Stimulated activated CD8-positive, alpha-beta memory T cell treated with anti-CD3 and anti-CD28 coated beads, Interleukin-15, amount 100 ng/mL, for 24 hours (primary cell): ENCODE results near the gene DNAAF5.

Experiments used
- DNase-seq: peaks from one replicate; pipeline ENCODE4 v3.0.0-alpha.2; 2020; ENCODE audit warnings: low read depth

DNAAF5 gene

DNA sequence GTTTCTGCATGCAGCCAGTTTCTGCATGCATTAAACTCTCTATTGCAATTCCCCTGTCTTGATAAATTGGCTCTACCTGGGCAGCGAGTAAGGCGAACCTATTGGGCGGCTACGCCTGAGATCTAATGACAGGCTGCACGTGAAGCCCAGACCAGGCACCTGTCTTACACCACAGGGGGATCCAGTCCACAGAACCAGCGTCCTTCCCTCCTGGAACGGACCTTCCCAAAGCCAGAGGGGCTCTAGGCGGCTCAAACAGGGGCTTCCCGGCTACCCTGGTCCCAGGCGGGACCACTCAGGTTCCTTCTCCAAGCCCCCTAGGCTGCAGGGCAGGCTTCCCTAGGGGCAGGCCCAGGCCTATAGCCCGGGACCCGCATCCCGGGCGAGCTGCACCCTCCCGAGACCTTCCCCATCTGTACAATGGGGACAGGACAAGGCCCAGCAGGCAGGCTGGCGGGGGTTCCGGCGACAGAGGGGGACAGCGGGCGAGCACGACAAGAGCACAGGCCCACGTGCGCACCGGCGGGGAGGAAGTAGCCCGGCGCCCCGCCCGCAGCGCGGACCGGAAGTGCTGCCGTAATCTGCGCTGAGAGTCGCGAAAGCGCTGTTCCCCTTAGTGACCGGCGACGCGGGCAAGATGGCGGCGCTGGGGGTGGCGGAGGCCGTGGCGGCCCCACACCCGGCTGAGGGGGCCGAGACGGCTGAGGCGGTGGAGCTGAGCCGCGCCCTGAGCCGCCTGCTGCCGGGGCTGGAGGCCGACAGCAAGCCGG is at the start of gene DNAAF5:
Gene DNAAF5, plus strand, starts transcription at position 616 of the 770 bp plus-strand sequence. Its CDS starts 22 bp downstream, at position 638.
- DNase-seq, result peak; percentile 77

DNA sequence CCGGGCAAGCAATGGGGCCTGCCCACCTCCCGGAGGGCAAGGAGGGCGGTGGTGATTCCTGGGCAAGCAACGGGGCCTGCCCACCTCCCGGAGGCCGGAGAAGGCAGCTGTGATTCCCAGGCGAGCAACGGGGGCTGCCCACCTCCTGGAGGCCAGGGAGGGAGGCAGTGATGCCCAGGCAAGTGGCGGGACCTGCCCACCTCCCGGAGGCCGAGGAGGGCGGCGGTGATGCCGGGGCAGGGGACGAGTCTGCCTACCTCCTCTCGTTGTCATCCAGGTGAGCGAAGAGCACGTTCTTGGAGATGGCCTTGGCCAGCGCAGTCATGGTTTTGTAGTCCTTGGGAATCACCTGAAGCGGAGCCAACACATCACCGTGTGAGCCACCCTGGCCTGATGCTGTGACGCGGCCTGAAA is 49.5 kb upstream of the DNAAF5 start:
- no peak for DNase-seq

- no peak for DNase-seq
These were observed 45.9 kb upstream of the DNAAF5 start for GRCh38 chr7:680411-681127.

DNA sequence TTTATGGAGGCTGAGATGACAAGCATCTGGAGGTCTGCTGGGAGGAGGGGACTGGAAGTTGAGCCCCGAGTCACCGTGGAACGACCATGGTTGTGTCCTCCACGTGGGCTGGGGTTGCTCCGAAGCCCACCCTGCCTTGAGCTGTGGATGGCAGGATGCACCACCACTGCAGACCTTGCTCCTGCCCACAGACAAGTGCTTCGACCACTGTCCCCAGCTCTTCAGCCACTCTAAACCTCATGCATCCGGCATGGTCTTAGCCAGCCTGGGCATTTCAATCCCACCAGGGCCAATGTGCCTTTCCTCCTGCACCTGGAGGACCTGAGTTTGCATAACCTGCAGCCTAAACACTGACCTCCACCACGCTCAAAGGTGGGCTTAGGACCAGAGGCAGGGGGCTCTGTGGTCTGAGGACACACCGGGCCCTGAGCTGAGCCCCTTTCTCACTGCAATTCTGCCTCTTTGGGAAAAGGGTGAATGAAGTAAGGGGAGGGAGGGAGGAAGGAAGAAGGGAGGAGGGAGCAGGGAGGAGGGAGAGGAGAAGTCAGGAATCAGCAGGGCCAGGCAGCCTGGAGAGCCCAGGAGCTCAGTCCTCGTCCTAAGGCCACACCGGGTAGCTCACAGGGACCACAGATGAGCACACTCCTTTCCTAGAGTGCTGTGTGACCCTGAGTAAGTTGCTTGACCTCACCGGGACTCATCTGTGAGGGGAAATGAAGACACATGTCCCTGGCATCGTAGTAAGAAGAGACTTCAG is 44.8 kb upstream of the DNAAF5 start:
- no peak for DNase-seq

GRCh38 chr7:682810-683209 is 43.7 kb upstream of the DNAAF5 start:
- DNase-seq, result no peak

GRCh38 chr7:683526-684205 is 42.8 kb upstream of the DNAAF5 start:
- no peak for DNase-seq

GRCh38 chr7:684416-684815 is 42.1 kb upstream of the DNAAF5 start:
- DNase-seq, result no peak

DNA sequence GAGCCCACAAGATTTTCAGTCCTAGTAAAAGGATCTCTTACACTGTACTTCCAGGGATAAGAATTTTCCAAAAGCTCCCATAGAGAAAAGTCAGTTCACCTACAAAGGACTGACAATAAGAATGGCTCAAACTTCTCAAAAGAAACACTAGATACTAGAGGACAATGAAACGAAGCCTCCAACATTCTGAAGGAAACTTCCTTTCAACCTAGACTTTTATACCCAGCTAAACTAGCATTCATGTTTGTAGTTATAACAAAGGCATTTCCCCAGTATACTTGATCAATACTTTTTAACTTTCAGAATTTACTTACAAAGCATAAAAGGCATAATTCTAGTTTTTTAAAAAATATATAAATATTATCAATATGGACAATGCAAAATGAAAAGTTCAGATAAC is 41.0 kb upstream of the DNAAF5 start:
- no peak for DNase-seq

DNA sequence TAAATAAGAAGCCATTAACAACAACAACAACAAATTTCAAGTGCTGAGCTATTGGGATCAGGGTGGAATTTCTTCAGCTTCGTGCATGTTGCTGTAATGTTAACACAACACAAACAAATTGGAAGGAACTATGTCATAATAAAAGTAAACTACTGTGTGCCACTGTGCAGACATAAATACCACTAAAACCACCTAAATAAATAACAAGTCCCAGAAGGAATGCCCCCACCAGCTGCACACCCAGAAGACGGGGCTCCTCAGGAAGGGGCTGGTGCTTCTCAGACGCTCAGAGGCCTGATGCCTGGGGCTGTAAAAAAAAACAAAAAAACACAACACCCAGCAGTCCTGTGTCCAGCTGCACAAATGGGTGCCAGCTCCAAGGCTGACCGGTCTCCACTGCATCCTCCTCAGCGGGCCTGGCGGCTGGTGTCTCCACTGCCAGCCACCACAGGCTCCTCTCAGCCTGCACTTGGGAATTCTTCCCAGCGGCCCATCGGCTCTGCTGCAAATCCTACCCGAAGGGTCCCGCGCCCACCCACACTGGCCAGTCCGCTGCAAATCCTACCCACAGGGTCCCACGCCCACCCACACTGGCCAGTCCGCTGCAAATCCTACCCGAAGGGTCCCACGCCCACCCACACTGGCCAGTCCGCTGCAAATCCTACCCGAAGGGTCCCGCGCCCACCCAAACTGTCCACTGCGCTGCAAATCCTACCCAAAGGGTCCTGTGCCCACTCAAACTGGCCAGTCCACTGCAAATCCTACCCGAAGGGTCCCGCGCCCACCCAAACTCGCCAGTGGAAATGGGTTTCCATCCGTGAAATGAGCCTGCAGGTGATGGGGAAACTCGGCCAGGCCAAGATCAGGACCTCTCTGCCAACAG is 35.8 kb upstream of the DNAAF5 start:
- DNase-seq, result no peak

DNA sequence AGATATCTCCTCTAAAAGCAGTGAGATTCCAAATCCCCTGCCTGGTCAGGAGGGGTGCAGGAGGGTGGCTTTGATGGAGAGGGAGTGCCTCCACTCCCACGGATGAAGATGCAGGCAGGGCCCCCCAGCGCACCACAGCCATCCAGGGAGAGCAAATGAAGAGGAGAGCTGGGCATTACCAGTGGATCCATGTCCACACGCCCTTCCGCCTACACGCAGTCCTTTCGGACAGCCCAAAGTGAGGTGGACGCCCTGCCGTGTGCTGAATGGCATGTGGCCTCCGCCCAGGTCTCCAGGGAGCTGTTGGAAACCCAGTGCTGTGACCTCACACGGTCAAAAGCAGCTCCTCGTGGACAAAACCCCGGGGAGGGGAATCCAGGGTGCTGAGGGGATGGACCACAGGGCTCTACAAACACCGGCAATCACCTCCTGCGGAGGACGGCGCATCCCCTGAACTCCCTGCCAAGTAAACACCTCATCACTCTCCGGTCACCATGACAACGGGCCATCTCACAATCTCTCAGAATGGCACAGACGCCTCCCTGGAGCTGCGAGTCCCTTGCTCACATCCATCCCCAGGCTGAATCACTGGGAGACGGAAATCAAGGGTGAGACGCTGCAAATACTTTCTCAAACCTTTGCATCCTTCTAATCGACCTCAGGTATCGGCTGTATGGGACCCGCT is 35.0 kb upstream of the DNAAF5 start:
- DNase-seq, result no peak

DNA sequence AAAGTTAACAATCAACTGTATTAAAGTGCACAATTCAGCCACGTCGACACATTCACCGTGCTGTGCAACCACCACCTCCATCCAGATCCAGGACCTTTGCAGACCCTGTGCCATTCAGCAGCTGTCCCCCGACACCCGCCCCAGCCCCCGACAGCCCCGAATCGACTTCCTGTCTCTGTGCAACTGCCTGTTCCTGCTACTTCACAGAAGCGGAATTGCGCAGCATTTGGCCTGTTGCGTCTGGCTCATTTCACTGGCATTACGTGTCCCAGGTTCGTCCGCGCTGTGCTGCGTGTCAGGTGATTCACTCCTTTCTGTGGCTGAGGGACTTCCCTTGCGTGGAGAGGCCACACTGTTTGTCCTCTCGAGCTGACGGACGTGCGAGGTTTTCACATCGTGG is 33.2 kb upstream of the DNAAF5 start:
- no peak for DNase-seq

DNA sequence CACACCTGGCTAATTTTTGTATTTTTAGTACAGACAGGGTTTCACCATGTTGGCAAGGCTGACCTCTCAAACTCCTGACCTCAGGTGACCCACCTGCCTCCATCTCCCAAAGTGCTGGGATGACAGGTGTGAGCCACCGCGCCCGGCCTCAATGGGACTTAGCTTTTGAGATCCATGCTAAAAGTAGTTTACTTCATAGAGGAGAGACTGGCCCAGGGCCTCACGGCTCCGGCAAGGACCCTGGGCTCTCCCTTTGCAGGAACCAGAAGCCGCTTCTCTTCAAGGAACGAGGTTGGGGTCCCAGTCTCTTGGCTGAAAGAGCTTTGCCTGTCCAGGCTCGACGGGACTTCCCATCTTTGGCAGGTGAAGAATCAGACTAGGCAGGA is 30.1 kb upstream of the DNAAF5 start:
- no peak for DNase-seq

- no peak for DNase-seq
These were observed 29.5 kb upstream of the DNAAF5 start for GRCh38 chr7:696812-697551.

DNA sequence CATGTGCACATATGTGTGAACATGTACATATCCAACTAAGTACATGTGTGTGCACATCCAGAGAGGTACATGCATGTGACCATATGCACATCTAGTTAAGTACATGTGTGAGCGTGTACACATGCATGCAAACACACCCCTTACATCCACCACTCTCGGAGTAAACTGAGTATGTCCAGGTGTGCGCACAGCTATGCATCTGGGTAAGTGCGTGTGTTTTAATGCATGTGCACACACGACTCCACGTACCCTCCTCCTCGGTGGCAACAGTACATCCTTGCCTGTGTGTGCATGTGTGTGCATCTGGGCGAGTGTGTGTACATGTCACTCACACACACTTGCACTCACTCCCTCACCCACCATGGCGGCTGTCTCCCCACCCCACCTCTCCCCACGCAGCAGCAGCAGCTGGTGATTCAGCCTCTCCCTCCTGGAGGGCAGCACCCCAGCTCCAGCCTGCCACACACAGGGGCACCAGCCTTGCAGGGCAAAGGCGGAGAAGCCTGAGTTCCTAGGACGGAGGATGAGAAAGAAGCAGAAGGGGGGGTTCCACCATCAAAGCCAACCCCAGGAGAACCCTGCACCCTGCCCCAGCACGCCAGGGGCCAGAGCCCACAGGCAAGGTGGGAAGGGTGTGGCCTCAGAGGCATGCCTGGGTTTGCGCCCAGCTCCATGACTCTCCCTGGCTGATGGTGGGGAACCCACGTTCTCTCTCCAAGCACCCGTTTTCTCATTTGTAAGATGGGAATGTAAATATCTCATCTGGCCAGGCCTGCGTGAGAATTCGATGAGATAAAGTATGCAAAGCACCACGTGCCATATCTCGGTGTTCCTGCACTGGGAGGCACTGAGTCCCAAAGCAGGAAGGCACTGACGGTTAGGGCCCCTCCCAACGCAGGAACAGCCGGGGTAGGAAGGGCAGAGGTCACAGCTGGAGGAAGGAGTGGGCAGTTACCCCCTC is 27.7 kb upstream of the DNAAF5 start:
- no peak for DNase-seq

GRCh38 chr7:699476-700170 is 26.9 kb upstream of the DNAAF5 start:
- DNase-seq, result no peak

GRCh38 chr7:701086-701671 is 25.3 kb upstream of the DNAAF5 start:
- DNase-seq, result no peak

- DNase-seq, result no peak
These were observed 23.4 kb upstream of the DNAAF5 start for GRCh38 chr7:703049-703448.

DNA sequence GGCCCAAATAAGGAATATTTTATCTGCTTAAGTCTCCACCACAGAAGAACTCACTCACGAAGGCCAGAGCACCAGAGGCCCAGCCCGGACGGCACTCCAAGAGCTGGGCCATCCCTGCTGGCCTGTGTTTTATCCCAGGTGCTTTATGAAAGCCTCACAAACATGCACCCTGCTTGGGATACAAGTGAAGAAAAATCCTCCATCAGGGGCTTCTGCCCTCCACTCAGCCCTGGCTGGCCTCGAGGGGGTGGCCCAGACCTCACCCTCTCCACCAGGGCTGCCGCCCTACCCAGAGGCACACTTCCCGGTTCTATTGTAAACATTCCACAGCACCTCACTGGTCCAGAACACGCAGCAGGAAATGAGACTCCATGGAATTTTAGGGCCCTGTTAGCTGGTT is 19.8 kb upstream of the DNAAF5 start:
- DNase-seq, result no peak
